ENCODE results near the gene AFF1. TPM values are rescaled to one million over a fixed set of nuclear protein-coding genes. Genes with fewer than 3 reads are reported as not detected.

Gene AFF1
- total and polyA plus RNA-seq, 4 donors = 7.2 to 42.8 (median 21.5) TPM

- TF ChIP-seq HNF4A (conservative IDR thresholded peaks at IDR 0.05) (no peak), REST (IDR thresholded peaks at IDR 0.05) (no peak), FOXA1 (IDR thresholded peaks at IDR 0.05) (no peak), ZBTB33 (IDR thresholded peaks at IDR 0.05) (no peak), EGR1 (IDR thresholded peaks at IDR 0.05; ENCODE audit: low read depth in 2 of 2) (no peak), NR2F2 (IDR thresholded peaks at IDR 0.05) (no peak), RXRA (IDR thresholded peaks at IDR 0.05) (no peak), FOXA2 (IDR thresholded peaks at IDR 0.05) (no peak), RAD21 (IDR thresholded peaks at IDR 0.05) (no peak), TAF1 (conservative IDR thresholded peaks at IDR 0.05) (no peak), SP1 (IDR thresholded peaks at IDR 0.05) (no peak), YY1 (IDR thresholded peaks at IDR 0.05) (no peak)
- H3K4me1 ChIP-seq (ENCODE audit: control insufficient read depth in 4 of 4, insufficient read depth in 4 of 4, low read length in 3 of 4) = peaks cover 6 to 14% (median 9%) of the 10 kb centered on the region in 4 donors
- H3K9ac ChIP-seq (ENCODE audit: low read depth in 1 of 2, low read length in 2 of 2) = no peak overlapping the region
- DNase-seq (ENCODE audit: low spot score) = no peak
- H3K27me3 ChIP-seq (ENCODE audit: control insufficient read depth in 4 of 4, insufficient read depth in 4 of 4, low read length in 3 of 4) = no peaks in the 10 kb centered on the region
- no peaks in the 10 kb centered on the region for H3K36me3 ChIP-seq (ENCODE audit: control insufficient read depth in 4 of 4, insufficient read depth in 3 of 4, low read depth in 1 of 4, low read length in 3 of 4)
- no peak overlapping the region for H3K27ac ChIP-seq (ENCODE audit: low read depth in 1 of 2, low read length in 2 of 2)
- no peak overlapping the region for H3K4me3 ChIP-seq (ENCODE audit: low read depth in 1 of 3, low read length in 3 of 3)
- WGBS = 78% methylated on average over 4 of the region's 4 CpGs
- H3K9me3 ChIP-seq (ENCODE audit: control insufficient read depth in 4 of 4, low read length in 3 of 4) = no peaks in the 10 kb centered on the region
Measured at GRCh38 chr4:87077914-87078585, 143.2 kb downstream of the AFF1 start.

- TF ChIP-seq SP1 (IDR thresholded peaks at IDR 0.05) = no peak
- TF ChIP-seq ATF3 (IDR thresholded peaks at IDR 0.05) = no peak
- no peak for TF ChIP-seq FOXA2 (IDR thresholded peaks at IDR 0.05)
- TF ChIP-seq RAD21 (IDR thresholded peaks at IDR 0.05) = peak in 1 of 2 donors; percentile 13
- peak; percentile 13 for TF ChIP-seq NR2F2 (IDR thresholded peaks at IDR 0.05)
- 61% methylated on average over 6 of the region's 6 CpGs for WGBS
- H3K27me3 ChIP-seq (ENCODE audit: control insufficient read depth in 4 of 4, insufficient read depth in 4 of 4, low read length in 3 of 4) = no peaks in the 10 kb centered on the region
- peak overlapping the region in 1 of 2 donors; percentile 2 for H3K27ac ChIP-seq (ENCODE audit: low read depth in 1 of 2, low read length in 2 of 2)
- no peak overlapping the region for H3K9ac ChIP-seq (ENCODE audit: low read depth in 1 of 2, low read length in 2 of 2)
- no peak for DNase-seq (ENCODE audit: low spot score)
- H3K4me3 ChIP-seq (ENCODE audit: low read depth in 1 of 3, low read length in 3 of 3) = no peak overlapping the region
- H3K36me3 ChIP-seq (ENCODE audit: control insufficient read depth in 4 of 4, insufficient read depth in 3 of 4, low read depth in 1 of 4, low read length in 3 of 4) = no peaks in the 10 kb centered on the region
- H3K9me3 ChIP-seq (ENCODE audit: control insufficient read depth in 4 of 4, low read length in 3 of 4) = no peaks in the 10 kb centered on the region
- H3K4me1 ChIP-seq (ENCODE audit: control insufficient read depth in 4 of 4, insufficient read depth in 4 of 4, low read length in 3 of 4) = peaks cover 0 to 6% (median 5%) of the 10 kb centered on the region in 4 donors
Measured at GRCh38 chr4:87078987-87079486, 144.2 kb downstream of the AFF1 start.

Measured in liver (tissue), 9 donors.